ENCODE data around the gene MR1.

The MR1 gene

DNA sequence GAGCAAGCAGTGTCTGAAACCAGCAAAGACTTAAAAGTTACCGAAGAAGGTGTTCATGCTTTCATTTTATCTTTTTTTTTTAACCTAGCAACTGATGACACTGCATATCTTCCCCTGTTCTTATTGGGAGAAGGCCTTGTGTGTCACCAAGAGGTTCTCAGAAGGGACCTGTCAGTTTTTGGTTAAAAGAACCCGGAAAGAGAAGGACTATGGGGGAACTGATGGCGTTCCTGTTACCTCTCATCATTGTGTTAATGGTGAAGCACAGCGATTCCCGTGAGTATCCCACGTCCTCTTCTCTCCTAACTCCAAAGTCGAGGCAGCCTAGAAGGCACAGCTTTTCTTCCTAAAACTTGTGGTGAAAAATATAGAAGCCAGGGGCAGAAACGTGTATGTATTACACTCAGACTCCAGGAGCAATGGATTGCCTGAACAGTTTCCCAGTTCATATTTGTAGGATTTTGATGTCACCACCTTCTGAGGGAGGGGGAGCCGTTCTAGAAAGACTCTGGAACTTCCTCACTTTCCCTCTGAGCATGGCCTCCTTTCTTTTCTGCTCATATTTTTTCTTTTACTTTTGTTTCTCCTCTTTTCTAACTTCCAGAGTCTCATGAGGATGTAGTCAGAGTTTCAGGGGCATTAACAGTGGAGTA, at the start of gene MR1:
Gene MR1 (plus strand): TSS at position 185 of the 653 bp plus-strand sequence. CDS start 25 bp downstream, at position 210.
- no peaks in the 10 kb centered on the region for H3K36me3 ChIP-seq (ENCODE audit: insufficient read depth, insufficient read length, low read length)
- TF ChIP-seq ZNF274 (IDR thresholded peaks at IDR 0.05; ENCODE audit: low read depth, low read length), result no peak

GRCh38 chr1:180988253-180988752, 45.5 kb upstream of the MR1 start:
- no peaks in the 10 kb centered on the region for H3K9me3 ChIP-seq (ENCODE audit: insufficient read depth, low read length)
- TF ChIP-seq ZNF274 (IDR thresholded peaks at IDR 0.05; ENCODE audit: low read depth, low read length), result no peak
- TF ChIP-seq YY1 (IDR thresholded peaks at IDR 0.05; ENCODE audit: insufficient read depth, insufficient read length), result no peak
- no peak for TF ChIP-seq SUZ12 (IDR thresholded peaks at IDR 0.05; ENCODE audit: extremely low read depth, insufficient read depth, insufficient read length)
- H3K36me3 ChIP-seq (ENCODE audit: insufficient read depth, insufficient read length, low read length), result peaks cover 93% of the 10 kb centered on the region
- DNase-seq (ENCODE audit: low read depth, low spot score), result no peak
- no peak overlapping the region for H3K9ac ChIP-seq (ENCODE audit: insufficient read length, low read depth)
- H3K4me1 ChIP-seq (ENCODE audit: insufficient read depth, insufficient read length), result peaks cover 2% of the 10 kb centered on the region
- H3K27me3 ChIP-seq (ENCODE audit: insufficient read depth, insufficient read length), result no peaks in the 10 kb centered on the region
- H3K4me3 ChIP-seq (ENCODE audit: insufficient read length, low read depth), result no peak overlapping the region

More for the DNA sequence above, at the start of gene MR1:
- Histone ChIP-seq H3K27me3 (ENCODE audit: insufficient read depth, insufficient read length) (no peaks in the 10 kb centered on the region), H3K9me3 (ENCODE audit: insufficient read depth, low read length) (no peaks in the 10 kb centered on the region), H3K9ac (ENCODE audit: insufficient read length, low read depth) (no peak within 1 kb of the TSS), H3K4me3 (ENCODE audit: insufficient read length, low read depth) (no peak within 1 kb of the TSS), H3K4me1 (ENCODE audit: insufficient read depth, insufficient read length) (no peaks in the 10 kb centered on the region)
- DNase-seq (ENCODE audit: low read depth, low spot score), result no peak

DNA sequence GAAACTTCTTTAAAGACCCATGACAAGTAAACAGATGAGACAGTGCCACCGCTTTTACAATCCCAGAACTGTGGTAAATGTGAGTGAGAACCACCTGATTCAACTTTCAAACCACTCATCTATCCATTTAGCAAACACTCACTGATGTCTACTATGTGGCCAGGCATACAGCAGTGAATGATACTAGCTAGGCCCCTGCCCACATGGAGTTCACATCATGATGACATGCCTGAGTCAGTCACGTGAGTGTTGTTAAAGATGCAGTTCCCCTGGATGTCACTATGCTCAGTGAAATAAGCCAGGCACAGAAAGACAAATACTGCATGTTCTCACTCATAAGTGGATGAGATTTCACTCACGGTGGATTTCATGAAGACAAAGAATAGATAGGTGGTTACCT, 39.5 kb upstream of the MR1 start:
- H3K36me3 ChIP-seq (ENCODE audit: insufficient read depth, insufficient read length, low read length), result peaks cover 78% of the 10 kb centered on the region
- no peak for DNase-seq (ENCODE audit: low read depth, low spot score)
- TF ChIP-seq SUZ12 (IDR thresholded peaks at IDR 0.05; ENCODE audit: extremely low read depth, insufficient read depth, insufficient read length) (no peak), YY1 (IDR thresholded peaks at IDR 0.05; ENCODE audit: insufficient read depth, insufficient read length) (no peak), ZNF274 (IDR thresholded peaks at IDR 0.05; ENCODE audit: low read depth, low read length) (no peak)

GRCh38 chr1:180997843-180998504, 35.8 kb upstream of the MR1 start:
- Histone ChIP-seq H3K4me3 (ENCODE audit: insufficient read length, low read depth) (no peak overlapping the region), H3K4me1 (ENCODE audit: insufficient read depth, insufficient read length) (no peaks in the 10 kb centered on the region), H3K27me3 (ENCODE audit: insufficient read depth, insufficient read length) (no peaks in the 10 kb centered on the region), H3K36me3 (ENCODE audit: insufficient read depth, insufficient read length, low read length) (peaks cover 77% of the 10 kb centered on the region), H3K9ac (ENCODE audit: insufficient read length, low read depth) (no peak overlapping the region), H3K9me3 (ENCODE audit: insufficient read depth, low read length) (no peaks in the 10 kb centered on the region)
- TF ChIP-seq ZNF274 (IDR thresholded peaks at IDR 0.05; ENCODE audit: low read depth, low read length), result no peak
- TF ChIP-seq SUZ12 (IDR thresholded peaks at IDR 0.05; ENCODE audit: extremely low read depth, insufficient read depth, insufficient read length), result no peak
- no peak for TF ChIP-seq YY1 (IDR thresholded peaks at IDR 0.05; ENCODE audit: insufficient read depth, insufficient read length)
- no peak for DNase-seq (ENCODE audit: low read depth, low spot score)

More for the DNA sequence above, 39.5 kb upstream of the MR1 start:
- Histone ChIP-seq H3K4me1 (ENCODE audit: insufficient read depth, insufficient read length) (no peaks in the 10 kb centered on the region), H3K9ac (ENCODE audit: insufficient read length, low read depth) (no peak overlapping the region), H3K27me3 (ENCODE audit: insufficient read depth, insufficient read length) (no peaks in the 10 kb centered on the region), H3K4me3 (ENCODE audit: insufficient read length, low read depth) (no peak overlapping the region), H3K9me3 (ENCODE audit: insufficient read depth, low read length) (no peaks in the 10 kb centered on the region)

- H3K36me3 ChIP-seq (ENCODE audit: insufficient read depth, insufficient read length, low read length), result peaks cover 84% of the 10 kb centered on the region
Measured at GRCh38 chr1:181001091-181001780, 32.5 kb upstream of the MR1 start.

DNA sequence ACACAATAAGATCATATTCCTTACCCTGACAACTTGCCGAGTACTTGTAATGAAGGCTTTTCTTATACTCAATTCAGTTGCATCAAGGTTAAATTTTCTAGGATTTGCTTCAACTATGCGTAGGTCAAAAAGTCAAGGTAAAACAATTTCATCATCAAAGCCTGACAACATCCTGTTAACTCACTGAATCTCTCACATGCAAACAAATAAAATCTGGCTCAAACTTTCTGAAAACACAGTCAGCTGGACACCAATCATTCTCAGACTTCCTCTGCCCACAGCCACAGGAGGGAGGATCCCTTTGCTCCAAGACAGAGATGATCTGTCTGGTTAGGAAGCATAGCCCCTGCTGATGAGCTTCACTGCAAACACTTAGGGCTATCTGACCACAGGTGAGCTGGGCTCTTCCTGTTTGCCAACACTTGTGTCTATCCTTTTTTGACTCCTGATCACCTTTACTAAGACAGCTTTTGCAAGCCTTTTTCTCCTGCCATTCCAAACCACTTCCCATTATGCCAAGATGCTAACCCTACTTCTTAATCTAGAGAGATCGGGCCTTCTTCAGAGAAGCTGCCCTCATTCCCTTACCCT, 31.1 kb upstream of the MR1 start:
- Histone ChIP-seq H3K27me3 (ENCODE audit: insufficient read depth, insufficient read length) (no peaks in the 10 kb centered on the region), H3K4me1 (ENCODE audit: insufficient read depth, insufficient read length) (no peaks in the 10 kb centered on the region)
- no peak for DNase-seq (ENCODE audit: low read depth, low spot score)

More at GRCh38 chr1:181001091-181001780, 32.5 kb upstream of the MR1 start:
- DNase-seq (ENCODE audit: low read depth, low spot score), result no peak
- H3K4me1 ChIP-seq (ENCODE audit: insufficient read depth, insufficient read length), result no peaks in the 10 kb centered on the region
- H3K4me3 ChIP-seq (ENCODE audit: insufficient read length, low read depth), result no peak overlapping the region
- TF ChIP-seq ZNF274 (IDR thresholded peaks at IDR 0.05; ENCODE audit: low read depth, low read length), result no peak
- TF ChIP-seq YY1 (IDR thresholded peaks at IDR 0.05; ENCODE audit: insufficient read depth, insufficient read length), result no peak
- no peaks in the 10 kb centered on the region for H3K9me3 ChIP-seq (ENCODE audit: insufficient read depth, low read length)
- H3K9ac ChIP-seq (ENCODE audit: insufficient read length, low read depth), result no peak overlapping the region
- no peaks in the 10 kb centered on the region for H3K27me3 ChIP-seq (ENCODE audit: insufficient read depth, insufficient read length)

DNA sequence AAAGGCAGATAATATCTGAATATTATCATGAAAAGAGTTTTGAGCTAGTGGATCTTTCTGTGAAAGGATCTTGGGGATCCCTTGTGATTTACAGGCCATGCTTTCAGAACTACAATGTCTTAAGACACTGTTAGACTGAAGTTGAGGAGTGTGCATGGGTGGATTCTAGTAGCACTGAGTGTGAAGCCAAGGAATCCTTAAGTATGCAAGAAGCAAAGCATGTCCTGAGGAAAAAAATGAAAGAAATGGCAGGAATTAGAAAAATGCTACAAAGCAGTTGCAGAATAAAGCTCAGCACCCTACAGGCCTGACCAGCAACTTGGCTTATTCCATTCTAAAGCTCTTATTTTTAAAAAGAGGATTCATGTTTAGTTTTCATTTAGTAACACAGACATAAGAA, 23.0 kb upstream of the MR1 start:
- DNase-seq (ENCODE audit: low read depth, low spot score), result no peak
- Histone ChIP-seq H3K4me1 (ENCODE audit: insufficient read depth, insufficient read length) (no peaks in the 10 kb centered on the region), H3K9me3 (ENCODE audit: insufficient read depth, low read length) (no peaks in the 10 kb centered on the region), H3K27me3 (ENCODE audit: insufficient read depth, insufficient read length) (no peaks in the 10 kb centered on the region), H3K4me3 (ENCODE audit: insufficient read length, low read depth) (no peak overlapping the region), H3K36me3 (ENCODE audit: insufficient read depth, insufficient read length, low read length) (peaks cover 10% of the 10 kb centered on the region), H3K9ac (ENCODE audit: insufficient read length, low read depth) (no peak overlapping the region)
- no peak for TF ChIP-seq YY1 (IDR thresholded peaks at IDR 0.05; ENCODE audit: insufficient read depth, insufficient read length)

More for the DNA sequence above, 31.1 kb upstream of the MR1 start:
- Histone ChIP-seq H3K9ac (ENCODE audit: insufficient read length, low read depth) (no peak overlapping the region), H3K9me3 (ENCODE audit: insufficient read depth, low read length) (no peaks in the 10 kb centered on the region), H3K36me3 (ENCODE audit: insufficient read depth, insufficient read length, low read length) (peaks cover 73% of the 10 kb centered on the region), H3K4me3 (ENCODE audit: insufficient read length, low read depth) (no peak overlapping the region)
- TF ChIP-seq ZNF274 (IDR thresholded peaks at IDR 0.05; ENCODE audit: low read depth, low read length) (no peak), YY1 (IDR thresholded peaks at IDR 0.05; ENCODE audit: insufficient read depth, insufficient read length) (no peak), SUZ12 (IDR thresholded peaks at IDR 0.05; ENCODE audit: extremely low read depth, insufficient read depth, insufficient read length) (no peak)

Data from NT2/D1 (cell line).